CD14-positive monocyte (primary cell): Measurements from ENCODE around the gene CCDC51. TPM values are rescaled to one million over a fixed set of nuclear protein-coding genes. Genes with fewer than 3 reads are reported as not detected.
A peak's percentile ranks its signal among the peaks of the same experiment; 100 is the strongest.

Experiments
- DNase-seq, 3 donors: peaks; one replicate each; pipeline ENCODE4 v3.0.0-alpha.2; 2011 to 2022
- H2AFZ ChIP-seq: 2 replicates; pipeline ENCODE4 v1.6.0; 2012; ENCODE audit warnings: mild to moderate bottlenecking, low read depth, low read length, inconsistent platforms; ENCODE audit not compliant: insufficient read depth, poor library complexity, severe bottlenecking
- H3K27ac ChIP-seq, 2 donors: 1 replicate in 1 of 2; 2 replicates in 1 of 2; pipeline ENCODE4 v1.5.1; 2012 to 2013; ENCODE audit warnings: low read length in 2 of 2, control low read depth in 1 of 2, inconsistent platforms in 1 of 2, low read depth in 1 of 2, mild to moderate bottlenecking in 1 of 2
- H3K27me3 ChIP-seq, 2 donors: one replicate each; pipeline versions ENCODE4 v1.6.0 to v1.6.1; 2011 to 2013; ENCODE audit warnings: low read length in 2 of 2; ENCODE audit not compliant: control insufficient read depth in 2 of 2, insufficient read depth in 2 of 2
- H3K36me3 ChIP-seq, 2 donors: replicated peaks in 1 of 2; 1 replicate in 1 of 2; 2 replicates in 1 of 2; pipeline versions ENCODE4 v1.5.1 to v1.6.1; 2012 to 2013; ENCODE audit warnings: low read length in 2 of 2, control low read depth in 1 of 2, inconsistent platforms in 1 of 2, mild to moderate bottlenecking in 1 of 2; ENCODE audit not compliant: insufficient read depth in 2 of 2, control insufficient read depth in 1 of 2
- H3K4me1 ChIP-seq, 2 donors: 1 replicate in 1 of 2; 2 replicates in 1 of 2; pipeline versions ENCODE4 v1.5.1 to v1.6.1; 2012 to 2013; ENCODE audit warnings: low read length in 2 of 2, control low read depth in 1 of 2, inconsistent platforms in 1 of 2, mild to moderate bottlenecking in 1 of 2, moderate library complexity in 1 of 2; ENCODE audit not compliant: insufficient read depth in 2 of 2, control insufficient read depth in 1 of 2
- H3K4me2 ChIP-seq: replicated peaks from 2 replicates; pipeline ENCODE3; 2012; ENCODE audit warnings: low read length, moderate library complexity, mild to moderate bottlenecking; ENCODE audit not compliant: poor library complexity, severe bottlenecking; ENCODE audit errors: extremely low read depth
- H3K4me3 ChIP-seq, 3 experiments: fragments of 200-600 bp in 1 of 3; sonication (generic) in 1 of 3; replicated peaks in 1 of 3; 1 replicate in 2 of 3; 2 replicates in 1 of 3; pipeline ENCODE4 v1.5.1; 2011 to 2013; ENCODE audit warnings: low read length in 3 of 3, mild to moderate bottlenecking in 3 of 3, control low read depth in 2 of 3, low read depth in 2 of 3, inconsistent platforms in 1 of 3, moderate library complexity in 1 of 3
- H3K79me2 ChIP-seq: 2 replicates; pipeline ENCODE4 v1.6.0; 2012; ENCODE audit warnings: mild to moderate bottlenecking, control low read depth, inconsistent platforms, low read length, moderate library complexity; ENCODE audit not compliant: insufficient read depth
- H3K9ac ChIP-seq: 2 replicates; pipeline ENCODE4 v1.6.0; 2017; ENCODE audit warnings: low read length, mild to moderate bottlenecking; ENCODE audit not compliant: insufficient read depth, poor library complexity, severe bottlenecking
- H3K9me3 ChIP-seq, 2 donors: replicated peaks in 1 of 2; 1 replicate in 1 of 2; 2 replicates in 1 of 2; pipeline versions ENCODE4 v1.5.1 to v1.6.1; 2012 to 2013; ENCODE audit warnings: low read length in 2 of 2, control low read depth in 1 of 2; ENCODE audit not compliant: control insufficient read depth in 1 of 2, insufficient read depth in 1 of 2
- H4K20me1 ChIP-seq: 2 replicates; pipeline ENCODE4 v1.6.0; 2012; ENCODE audit warnings: mild to moderate bottlenecking, low read length, control low read depth, moderate library complexity; ENCODE audit not compliant: insufficient read depth
- H3K27ac Mint-ChIP-seq, 7 donors: one replicate each; pipeline ENCODE4 v1.8.0; 2020; ENCODE audit warnings: mild to moderate bottlenecking in 7 of 7, mixed read lengths in 7 of 7, moderate library complexity in 6 of 7, inconsistent platforms in 2 of 7
- H3K27me3 Mint-ChIP-seq, 3 donors: one replicate each; pipeline ENCODE4 v1.8.0; 2021 to 2022; ENCODE audit warnings: low read depth in 3 of 3, mild to moderate bottlenecking in 3 of 3, mixed read lengths in 3 of 3, moderate library complexity in 3 of 3, inconsistent platforms in 1 of 3
- H3K36me3 Mint-ChIP-seq, 2 donors: one replicate each; pipeline ENCODE4 v1.8.0; 2020; ENCODE audit warnings: mixed read lengths in 2 of 2, inconsistent platforms in 1 of 2, mild to moderate bottlenecking in 1 of 2
- H3K4me1 Mint-ChIP-seq: one replicate; pipeline ENCODE4 v1.8.0; 2020; ENCODE audit warnings: mild to moderate bottlenecking, mixed read lengths
- H3K4me3 Mint-ChIP-seq, 2 donors: one replicate each; pipeline ENCODE4 v1.8.0; 2020; ENCODE audit warnings: mild to moderate bottlenecking in 2 of 2, mixed read lengths in 2 of 2, moderate library complexity in 1 of 2
- H3K9me3 Mint-ChIP-seq, 7 donors: one replicate each; pipeline ENCODE4 v1.8.0; 2020 to 2022; ENCODE audit warnings: mixed read lengths in 7 of 7, mild to moderate bottlenecking in 6 of 7, moderate library complexity in 6 of 7, inconsistent platforms in 2 of 7
- CTCF ChIP-seq: fragments of 200-600 bp; IDR thresholded peaks from one replicate; pipeline ENCODE4 v1.8.0; 2022; ENCODE audit warnings: antibody characterized with exemption, mild to moderate bottlenecking
- WGBS: methylation state at CpG from one replicate; pipeline ENCODE4 v1.1.5; 2013; ENCODE audit warnings: missing lambda C conversion rate; ENCODE audit not compliant: insufficient coverage; 5-methylcytosine and 5-hydroxymethylcytosine counted together
- intact Hi-C, 2 donors: fragments of 100-400 bp; cut with micrococcal nuclease; formaldehyde crosslinking; loops; one replicate each; pipeline versions ENCODE4 v1.15.0 to v1.15.1; 2023
- polyA plus RNA-seq, 3 donors: library from polyadenylated mRNA; depleted of rRNA in 1 of 3; unstranded in 2 of 3; stranded (reverse) in 1 of 3; fragments of 300-500 nt in 2 of 3; fragments of >200 nt in 1 of 3; fragmentation: Illumina TruSeq in 2 of 3; gene quantifications; 1 replicate in 2 of 3; 2 replicates in 1 of 3; pipeline ENCODE4 v1.2.3, GENCODE V29; 2012 to 2021

Gene CCDC51
- polyA plus RNA-seq, 3 donors = 3.6 to 5.9 (median 5.4) TPM

DNA sequence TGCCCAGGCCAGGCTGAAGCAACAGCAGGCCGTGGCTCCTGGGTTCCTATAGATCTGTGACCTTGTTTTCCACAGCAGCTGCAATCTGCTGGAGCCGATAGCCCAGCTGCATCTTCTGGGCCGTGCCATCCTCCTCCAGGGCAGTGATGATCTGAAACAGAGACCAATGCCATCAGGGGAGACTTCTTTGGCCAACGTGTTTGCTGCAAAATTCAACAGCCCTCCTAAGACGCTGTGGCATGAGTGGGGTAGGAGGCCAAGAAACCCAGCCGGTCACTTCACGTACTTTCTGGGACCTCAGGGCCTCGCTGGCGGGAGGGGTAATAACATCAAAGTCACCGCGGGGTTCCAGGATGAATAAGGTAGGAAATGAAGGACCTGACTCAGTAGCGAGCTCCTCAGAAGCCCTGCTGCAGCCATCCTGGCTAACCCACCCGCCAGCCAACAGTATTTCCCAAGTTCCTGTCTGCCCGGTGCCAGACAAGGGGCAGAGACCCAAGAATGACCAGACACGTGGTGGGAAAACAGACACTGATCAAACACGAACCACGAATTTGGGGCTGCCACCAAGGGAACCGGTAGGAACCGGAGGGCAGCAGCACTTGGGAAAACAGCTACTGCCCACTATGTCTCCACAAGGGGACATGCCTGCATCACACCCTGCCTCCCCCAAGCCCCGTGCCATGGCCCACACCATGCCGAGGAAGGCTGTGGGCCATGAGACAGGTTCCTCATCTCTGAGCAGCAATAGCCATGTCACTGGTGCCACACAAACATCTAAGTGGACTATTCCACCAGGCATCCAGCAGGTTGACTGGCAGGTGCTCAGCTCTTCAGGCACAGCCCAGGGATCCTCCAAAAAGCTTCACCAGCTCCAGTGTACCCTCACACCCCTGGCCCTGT, 35.2 kb downstream of the CCDC51 start:
- Histone ChIP-seq H3K9ac (no peak overlapping the region), H4K20me1 (no peaks in the 10 kb centered on the region), H3K79me2 (no peaks in the 10 kb centered on the region), H2AFZ (no peak overlapping the region), H3K4me1 (no peaks in the 10 kb centered on the region), H3K27ac (no peak overlapping the region), H3K27me3 (no peaks in the 10 kb centered on the region), H3K4me3 (no peak overlapping the region), H3K4me2 (no peak overlapping the region), H3K36me3 (no peaks in the 10 kb centered on the region), H3K9me3 (no peaks in the 10 kb centered on the region)
- H3K27ac Mint-ChIP-seq = no peak overlapping the region
- H3K27me3 Mint-ChIP-seq = peaks cover 0 to 6% (median 0%) of the 10 kb centered on the region in 3 donors
- no peaks in the 10 kb centered on the region for H3K36me3 Mint-ChIP-seq
- intact Hi-C loops = loop anchor here (5.0 kb wide), 2 partner anchors 33 to 283 kb away; partner anchors contain the start of gene NCKIPSD (in 2 of the 2)
- H3K4me1 Mint-ChIP-seq = no peaks in the 10 kb centered on the region
- WGBS = 59% methylated on average over 12 of the region's 21 CpGs
- DNase-seq = no peak
- no peaks in the 10 kb centered on the region for H3K9me3 Mint-ChIP-seq
- no peak overlapping the region for H3K4me3 Mint-ChIP-seq
- TF ChIP-seq CTCF = no peak

- H3K36me3 Mint-ChIP-seq = no peaks in the 10 kb centered on the region
- H3K27me3 Mint-ChIP-seq = peaks cover 0 to 6% (median 0%) of the 10 kb centered on the region in 3 donors
- Histone ChIP-seq H3K36me3 (no peaks in the 10 kb centered on the region), H3K27me3 (no peaks in the 10 kb centered on the region), H3K27ac (no peak overlapping the region), H3K4me1 (no peaks in the 10 kb centered on the region), H4K20me1 (no peaks in the 10 kb centered on the region), H3K4me2 (no peak overlapping the region), H3K9ac (no peak overlapping the region), H3K79me2 (no peaks in the 10 kb centered on the region), H3K9me3 (no peaks in the 10 kb centered on the region), H2AFZ (no peak overlapping the region), H3K4me3 (no peak overlapping the region)
- 89% methylated on average over 11 of the region's 15 CpGs for WGBS
- TF ChIP-seq CTCF = no peak
- H3K4me1 Mint-ChIP-seq = peaks cover 3% of the 10 kb centered on the region
- DNase-seq = no peak
- intact Hi-C loops = loop anchor here (5.0 kb wide), 2 partner anchors 34 to 284 kb away; partner anchors contain the start of gene NCKIPSD (in 2 of the 2)
- H3K27ac Mint-ChIP-seq = peak overlapping the region in 1 of 7 donors; percentile 21
- no peak overlapping the region for H3K4me3 Mint-ChIP-seq
- no peaks in the 10 kb centered on the region for H3K9me3 Mint-ChIP-seq
Observed at GRCh38 chr3:48403533-48404439, 36.1 kb downstream of the CCDC51 start.
